ENCODE measurements around the gene TCF4.

The TCF4 gene

DNA sequence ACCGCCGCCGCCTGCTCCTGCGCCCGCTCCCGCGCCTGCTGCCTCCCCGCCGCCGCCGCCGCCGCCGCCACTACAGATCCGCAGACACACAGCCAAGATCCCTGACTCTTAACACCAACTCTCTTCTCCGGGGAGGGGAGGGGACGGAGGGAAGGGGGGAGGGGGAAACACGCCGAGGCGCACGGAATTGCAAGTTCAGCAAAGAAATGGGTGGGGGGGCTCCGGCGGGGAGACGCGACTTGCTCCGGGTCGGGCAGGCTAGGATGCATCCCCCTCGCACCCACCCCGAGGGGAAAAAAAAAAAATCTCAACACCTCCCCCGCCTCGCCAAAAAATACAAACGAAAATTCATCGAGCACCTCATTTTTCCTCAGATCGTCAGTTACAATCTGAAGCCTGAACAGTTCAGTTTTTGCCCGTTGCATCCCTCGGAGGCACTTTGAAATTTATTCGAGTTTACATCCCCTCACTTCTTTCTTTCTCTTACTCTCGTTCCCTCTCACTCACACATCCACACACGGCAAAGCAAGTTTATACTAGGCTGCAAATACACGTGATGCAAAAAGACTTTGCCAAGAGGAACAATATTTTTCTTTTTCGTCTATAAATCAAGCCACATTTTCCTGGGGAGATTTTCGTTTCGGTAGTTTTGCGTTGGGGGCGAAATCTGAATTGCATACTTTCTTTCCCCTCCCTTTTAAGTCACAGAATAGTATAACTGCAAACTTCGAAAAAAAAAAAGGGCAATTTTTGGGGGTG is at the start of gene TCF4:
Gene TCF4 (minus strand): TSS at position 82 of the 759 bp plus-strand sequence. CDS start 1,076 bp downstream, outside the sequence.
- peak within 1 kb of the TSS; percentile 21 for H3K4me3 ChIP-seq (ENCODE audit: low read depth, low read length)
- TF ChIP-seq, protein P1, sequence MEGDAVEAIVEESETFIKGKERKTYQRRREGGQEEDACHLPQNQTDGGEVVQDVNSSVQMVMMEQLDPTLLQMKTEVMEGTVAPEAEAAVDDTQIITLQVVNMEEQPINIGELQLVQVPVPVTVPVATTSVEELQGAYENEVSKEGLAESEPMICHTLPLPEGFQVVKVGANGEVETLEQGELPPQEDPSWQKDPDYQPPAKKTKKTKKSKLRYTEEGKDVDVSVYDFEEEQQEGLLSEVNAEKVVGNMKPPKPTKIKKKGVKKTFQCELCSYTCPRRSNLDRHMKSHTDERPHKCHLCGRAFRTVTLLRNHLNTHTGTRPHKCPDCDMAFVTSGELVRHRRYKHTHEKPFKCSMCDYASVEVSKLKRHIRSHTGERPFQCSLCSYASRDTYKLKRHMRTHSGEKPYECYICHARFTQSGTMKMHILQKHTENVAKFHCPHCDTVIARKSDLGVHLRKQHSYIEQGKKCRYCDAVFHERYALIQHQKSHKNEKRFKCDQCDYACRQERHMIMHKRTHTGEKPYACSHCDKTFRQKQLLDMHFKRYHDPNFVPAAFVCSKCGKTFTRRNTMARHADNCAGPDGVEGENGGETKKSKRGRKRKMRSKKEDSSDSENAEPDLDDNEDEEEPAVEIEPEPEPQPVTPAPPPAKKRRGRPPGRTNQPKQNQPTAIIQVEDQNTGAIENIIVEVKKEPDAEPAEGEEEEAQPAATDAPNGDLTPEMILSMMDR (IDR thresholded peaks at IDR 0.05; ENCODE audit: borderline replicate concordance, insufficient read depth, low read depth, low read length): no peak

DNA sequence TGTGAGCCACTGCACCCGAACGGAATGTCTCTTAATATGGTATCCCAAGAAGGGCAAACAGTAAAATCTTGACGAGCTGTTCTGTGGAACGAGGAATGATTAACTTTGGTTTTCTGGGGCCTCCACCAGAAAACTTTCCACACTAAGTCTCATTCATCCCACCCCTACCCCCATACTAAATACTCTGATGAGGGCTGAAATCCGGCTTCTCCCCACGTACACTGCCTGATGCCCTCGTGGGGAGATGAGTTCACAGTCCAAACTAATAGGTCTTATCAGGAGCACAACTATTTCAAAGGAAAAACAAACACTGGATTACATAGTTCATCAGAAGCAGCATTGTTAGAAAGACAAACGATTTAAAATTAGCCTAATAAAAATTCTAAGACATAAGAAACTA is 49.2 kb upstream of the TCF4 start:
- TF ChIP-seq, protein P1 (IDR thresholded peaks at IDR 0.05; ENCODE audit: borderline replicate concordance, insufficient read depth, low read depth, low read length): no peak
- no peak overlapping the region for H3K4me3 ChIP-seq (ENCODE audit: low read depth, low read length)

DNA sequence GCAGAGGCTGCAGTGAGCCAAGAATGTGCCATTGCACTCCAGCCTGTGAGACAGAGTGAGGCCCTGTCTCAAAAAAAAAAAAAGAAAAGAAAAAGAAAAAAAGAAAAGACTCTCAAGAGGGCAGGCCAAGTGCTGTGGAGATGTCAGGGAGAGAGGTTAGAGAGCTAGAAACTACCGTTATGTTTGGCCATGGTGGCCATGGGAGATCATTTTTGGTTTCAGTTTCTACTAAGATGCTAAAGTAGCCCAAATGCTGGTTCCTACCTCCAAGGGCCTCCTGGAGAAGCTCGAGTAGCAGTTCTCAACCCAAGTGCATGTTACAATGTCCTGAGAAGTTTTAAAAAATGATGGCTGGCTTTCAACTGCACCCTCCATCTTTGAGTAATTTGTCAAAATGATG is 47.4 kb upstream of the TCF4 start:
- TF ChIP-seq, protein P1 (IDR thresholded peaks at IDR 0.05; ENCODE audit: borderline replicate concordance, insufficient read depth, low read depth, low read length): no peak

DNA sequence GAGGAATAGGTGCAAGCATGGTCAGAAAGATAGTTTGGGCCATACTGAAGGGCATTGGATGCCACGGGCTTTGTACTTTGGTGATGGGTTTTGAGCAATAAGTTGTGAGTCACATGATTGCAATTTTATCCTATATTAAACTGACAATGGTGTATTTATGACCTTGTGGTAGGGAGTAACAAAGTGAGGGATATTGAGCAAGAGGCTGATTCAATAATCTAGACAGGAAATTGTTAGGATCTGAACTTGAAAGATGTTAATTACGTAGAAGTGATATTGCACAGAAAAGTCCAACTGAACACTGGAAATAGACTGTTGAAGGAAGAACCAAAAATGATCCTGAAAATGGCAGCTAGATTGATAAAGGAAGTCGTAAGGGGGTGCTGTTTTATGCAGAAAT is 46.6 kb upstream of the TCF4 start:
- TF ChIP-seq, protein P1 (IDR thresholded peaks at IDR 0.05; ENCODE audit: borderline replicate concordance, insufficient read depth, low read depth, low read length): no peak
- H3K4me3 ChIP-seq (ENCODE audit: low read depth, low read length): no peak overlapping the region

More for the DNA sequence above, 47.4 kb upstream of the TCF4 start:
- no peak overlapping the region for H3K4me3 ChIP-seq (ENCODE audit: low read depth, low read length)

DNA sequence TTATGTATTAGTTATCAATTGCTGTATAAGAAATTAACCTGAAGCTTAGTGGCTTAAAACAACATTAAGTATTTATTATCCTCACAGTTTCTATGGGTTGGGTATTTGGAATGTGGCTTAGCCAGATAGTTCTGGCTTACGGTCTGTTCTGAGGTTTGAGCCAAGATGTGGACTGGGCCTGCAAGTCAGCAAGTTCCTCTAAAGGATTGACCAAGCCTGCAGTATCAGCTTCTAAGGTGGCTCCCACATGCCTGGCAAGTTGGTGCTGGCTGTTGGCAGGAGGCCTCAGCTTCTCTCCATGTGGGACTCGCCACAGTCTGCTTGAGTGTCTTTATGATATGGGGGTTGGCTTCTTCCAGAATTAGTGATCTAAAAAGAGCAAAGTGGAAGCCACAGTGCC is 45.0 kb upstream of the TCF4 start:
- no peak overlapping the region for H3K4me3 ChIP-seq (ENCODE audit: low read depth, low read length)
- TF ChIP-seq, protein P1 (IDR thresholded peaks at IDR 0.05; ENCODE audit: borderline replicate concordance, insufficient read depth, low read depth, low read length): no peak

DNA sequence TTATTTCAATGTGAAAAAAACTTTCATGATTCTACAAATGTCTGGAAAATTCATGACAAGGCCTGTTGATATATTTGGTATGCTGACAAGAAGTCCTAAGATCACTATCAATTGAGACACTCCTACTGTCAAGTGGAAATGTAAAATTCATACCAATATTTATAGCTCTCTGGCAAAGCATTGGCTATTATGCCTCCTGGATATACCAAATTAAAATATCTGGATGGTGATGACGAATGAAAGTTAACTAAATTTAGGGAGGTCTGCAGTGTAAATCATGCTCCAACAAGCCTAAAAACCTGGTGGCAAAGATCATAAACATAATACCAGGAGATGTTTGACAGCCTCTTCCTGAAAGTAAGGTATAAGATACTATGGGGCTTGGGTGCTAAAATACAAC is 41.1 kb upstream of the TCF4 start:
- no peak overlapping the region for H3K4me3 ChIP-seq (ENCODE audit: low read depth, low read length)
- TF ChIP-seq, protein P1 (IDR thresholded peaks at IDR 0.05; ENCODE audit: borderline replicate concordance, insufficient read depth, low read depth, low read length): no peak

DNA sequence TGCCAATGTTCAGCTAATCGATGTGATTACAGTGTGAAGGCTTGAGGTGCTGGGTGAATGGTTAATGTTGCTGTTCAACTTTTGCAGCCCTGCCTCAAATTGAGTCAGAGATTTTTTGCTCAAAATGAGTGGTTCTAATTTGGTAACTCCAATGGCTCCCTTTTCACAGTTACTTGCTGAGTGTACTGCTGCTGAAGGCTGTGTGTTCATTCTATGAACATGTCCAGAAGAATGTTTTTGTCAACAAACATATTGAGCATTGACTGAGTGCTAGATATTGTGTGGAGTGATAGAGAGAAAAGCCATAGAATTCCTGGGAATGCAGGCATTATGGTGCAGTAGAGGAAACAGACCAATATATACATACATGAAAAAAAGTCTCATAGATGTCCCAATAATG is 39.0 kb upstream of the TCF4 start:
- no peak overlapping the region for H3K4me3 ChIP-seq (ENCODE audit: low read depth, low read length)
- TF ChIP-seq, protein P1 (IDR thresholded peaks at IDR 0.05; ENCODE audit: borderline replicate concordance, insufficient read depth, low read depth, low read length): no peak
